ENCODE results near the gene CHMP1A.

Gene CHMP1A

DNA sequence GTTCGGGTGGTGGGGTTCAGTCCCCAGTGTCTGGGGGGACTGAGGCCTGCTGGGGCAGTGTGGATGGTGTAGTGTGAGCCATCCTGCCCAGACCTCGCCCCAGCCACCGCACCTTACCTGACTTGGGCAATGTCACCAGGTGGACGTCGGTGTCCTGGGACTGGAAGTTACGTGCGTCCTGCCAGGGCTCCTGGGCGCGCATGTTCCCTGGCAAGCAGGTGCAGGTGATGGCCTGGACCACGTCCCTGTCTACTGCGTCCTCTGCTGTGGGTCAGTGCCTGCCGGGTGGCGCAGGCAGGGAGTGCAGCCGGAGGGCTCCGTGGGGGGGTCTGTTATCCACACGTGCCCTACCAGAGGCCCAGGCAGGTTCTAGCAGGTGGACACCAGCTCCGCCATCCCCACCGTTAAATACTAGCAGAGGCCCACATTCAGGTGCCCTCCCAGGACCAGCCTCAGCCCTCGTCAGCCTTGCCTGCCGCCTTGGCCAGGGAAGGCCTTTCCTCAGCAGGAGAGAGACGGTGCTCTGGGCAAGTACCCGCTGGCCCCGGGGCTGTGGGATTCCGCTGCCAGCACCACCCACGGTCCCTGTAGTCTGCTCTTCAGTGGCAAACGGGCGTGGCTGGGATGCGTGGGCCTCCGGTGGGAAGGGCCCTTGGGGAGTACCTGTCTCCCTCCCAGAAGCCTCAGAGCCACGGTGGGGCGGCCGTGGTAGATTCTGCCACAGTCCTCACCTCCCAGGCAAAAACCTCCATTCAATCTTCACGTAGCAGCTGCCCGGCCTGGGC, 52.1 kb downstream of the CHMP1A start:
- no peak for DNase-seq (ENCODE audit: low read depth in 2 of 2)

DNA sequence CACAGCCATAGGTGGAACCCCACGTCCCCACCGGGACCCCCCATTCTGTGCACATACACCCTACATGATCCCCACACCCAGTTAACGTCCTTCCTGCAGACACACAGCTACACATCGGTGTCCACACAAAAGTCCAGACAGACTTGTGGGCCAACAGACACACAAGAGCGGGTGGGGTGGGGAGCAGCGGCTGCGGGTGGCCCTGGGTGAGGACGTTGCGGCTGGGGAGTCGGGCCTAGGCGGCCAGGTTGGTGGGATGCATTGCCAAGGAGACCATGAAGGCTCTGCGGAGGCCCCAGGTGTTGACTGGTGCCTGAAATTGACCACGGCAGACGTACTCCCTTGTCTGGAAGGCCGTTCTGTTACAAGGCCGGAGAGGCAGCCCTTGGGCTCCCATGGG, 52.7 kb downstream of the CHMP1A start:
- no peak for DNase-seq (ENCODE audit: low read depth in 2 of 2)

DNA sequence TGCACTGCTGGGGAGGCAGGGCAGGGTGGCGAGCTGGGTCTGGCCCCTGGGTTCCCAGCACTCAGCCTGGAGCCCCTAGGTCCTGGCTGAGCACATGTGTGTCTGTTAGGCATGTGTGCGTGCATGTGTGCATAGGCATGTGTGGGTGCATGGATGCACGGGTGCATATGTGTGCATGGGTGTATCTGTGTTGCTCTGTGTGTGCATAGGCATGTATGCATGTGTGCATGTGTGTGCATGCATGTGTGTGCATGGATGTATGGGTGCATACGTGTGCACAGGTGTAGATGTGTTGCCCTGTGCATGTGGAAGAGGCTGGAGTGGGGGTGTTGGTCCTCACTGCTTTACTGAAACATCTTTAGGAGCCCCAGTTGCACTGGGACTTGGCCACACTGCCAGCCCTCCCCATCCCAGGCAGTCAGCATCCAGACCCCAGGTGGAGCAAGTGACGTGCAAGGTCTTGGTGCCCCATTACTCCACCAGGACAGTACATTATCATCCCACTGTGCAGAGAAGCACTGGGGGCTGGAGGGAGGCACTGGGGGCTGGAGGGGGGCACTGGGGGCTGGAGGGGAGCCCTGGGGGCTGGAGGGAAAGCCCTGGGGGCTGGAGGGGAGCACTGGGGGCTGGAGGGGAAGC, 54.4 kb downstream of the CHMP1A start:
- DNase-seq (ENCODE audit: low read depth in 2 of 2) = no peak

DNA sequence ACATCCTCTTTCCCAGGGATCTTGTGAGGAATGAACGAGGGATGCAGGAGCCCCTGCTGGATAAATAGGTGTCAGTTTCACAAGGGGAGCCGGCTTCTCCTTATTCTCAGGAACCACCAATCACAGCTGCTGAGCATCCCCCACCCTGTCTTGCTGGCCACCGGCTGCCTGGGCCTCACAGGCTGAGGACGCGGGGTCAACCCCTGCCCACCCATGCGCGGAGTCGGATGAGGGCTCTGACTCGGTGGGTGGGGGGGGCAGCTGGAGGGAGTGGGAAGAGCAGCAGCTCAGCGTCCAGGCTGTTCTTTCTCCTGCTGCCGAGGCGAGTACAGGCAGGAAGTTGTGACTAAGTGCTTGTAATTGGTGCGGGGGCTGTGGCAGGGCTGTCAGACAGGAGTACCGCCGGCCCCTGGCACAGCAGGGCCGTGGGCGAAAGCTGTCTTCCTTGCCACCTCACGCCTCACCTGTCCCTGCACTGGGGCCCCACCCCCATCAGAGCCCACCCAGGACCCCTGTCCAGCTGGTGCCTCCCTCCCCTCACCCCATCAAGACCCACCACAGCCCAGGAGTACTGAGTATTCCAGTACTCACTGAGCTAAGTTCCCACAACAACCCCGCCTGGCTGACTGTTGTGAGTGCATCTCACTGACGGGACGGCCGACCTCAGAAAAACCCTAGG, 55.1 kb downstream of the CHMP1A start:
- DNase-seq (ENCODE audit: low read depth in 2 of 2) = peak; percentile 52 to 61

DNA sequence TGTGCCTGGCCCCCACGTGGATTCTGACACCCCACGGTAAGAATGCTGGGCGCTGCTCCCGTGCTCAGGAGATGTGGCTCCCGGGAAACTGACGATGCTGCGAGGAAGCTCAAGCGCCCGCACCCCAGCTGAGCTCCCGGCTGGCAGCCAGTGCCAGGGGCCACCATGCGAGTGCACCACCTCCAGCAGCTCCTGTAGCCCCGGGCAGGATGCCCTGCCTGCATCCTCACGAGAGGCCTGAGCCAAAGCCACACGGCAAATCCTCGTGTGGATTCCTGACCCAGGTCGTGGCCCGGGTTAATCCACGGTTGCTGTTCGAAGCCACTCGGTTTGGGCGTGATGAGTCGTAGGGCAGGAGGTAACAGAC, 55.6 kb downstream of the CHMP1A start:
- no peak for DNase-seq (ENCODE audit: low read depth in 2 of 2)

DNA sequence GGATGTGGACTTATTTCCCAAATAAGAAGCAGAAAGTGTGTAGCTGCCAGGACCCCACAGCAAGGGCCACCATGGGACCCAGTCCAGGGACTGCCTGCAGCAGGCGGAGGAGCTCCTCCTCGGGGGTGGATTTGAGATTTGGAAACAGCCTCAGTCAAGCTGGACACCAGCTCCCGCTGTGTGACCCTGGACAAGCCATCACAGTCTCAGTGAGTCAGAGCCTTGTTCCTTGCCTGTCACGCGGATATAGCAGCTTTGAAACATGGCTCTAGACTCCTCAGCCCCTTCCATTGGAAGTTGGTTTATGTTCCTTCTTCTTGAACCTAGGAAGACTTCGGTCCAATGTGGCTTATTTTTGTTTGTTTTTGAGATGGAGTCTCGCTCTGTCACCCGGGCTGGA, 56.6 kb downstream of the CHMP1A start:
- no peak for DNase-seq (ENCODE audit: low read depth in 2 of 2)

DNA sequence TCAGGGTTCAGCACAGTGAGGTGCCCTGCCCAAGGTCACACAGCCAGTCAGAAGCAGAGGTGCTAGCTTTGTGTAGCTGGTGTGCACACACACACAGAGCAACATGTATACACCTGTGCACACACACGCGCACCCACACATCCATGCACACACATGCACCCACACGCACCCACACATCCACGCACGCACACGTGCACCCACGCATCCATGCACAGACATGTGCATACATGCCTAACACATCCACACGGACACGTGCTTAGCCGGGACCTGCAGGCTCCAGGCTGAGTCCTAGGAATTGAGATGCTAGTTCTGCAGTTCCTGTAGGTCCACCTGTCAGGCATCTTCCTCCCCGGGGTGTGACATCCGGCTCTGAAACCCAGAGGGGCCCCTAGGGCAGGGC, 57.1 kb downstream of the CHMP1A start:
- DNase-seq (ENCODE audit: low read depth in 2 of 2) = no peak

DNA sequence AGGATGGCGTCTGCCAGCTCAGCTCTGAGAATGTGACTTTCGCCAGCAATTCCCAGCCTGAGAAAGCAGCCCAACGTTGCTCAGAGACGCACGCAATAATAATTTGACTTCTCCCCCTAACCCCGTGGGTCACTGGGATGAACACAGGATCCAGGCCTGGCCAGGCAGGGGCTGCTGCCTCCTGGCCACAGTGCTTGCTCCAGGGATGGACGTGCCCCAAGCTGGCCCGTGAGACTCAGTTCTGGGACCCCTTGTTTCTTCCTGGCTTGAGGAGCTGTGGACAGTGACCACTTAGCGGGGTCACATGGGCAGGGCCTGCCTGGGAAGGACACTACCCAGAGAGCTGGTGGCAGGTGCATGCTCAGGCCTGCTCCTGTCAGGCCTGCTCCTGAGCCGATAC, 57.6 kb downstream of the CHMP1A start:
- no peak for DNase-seq (ENCODE audit: low read depth in 2 of 2)

DNA sequence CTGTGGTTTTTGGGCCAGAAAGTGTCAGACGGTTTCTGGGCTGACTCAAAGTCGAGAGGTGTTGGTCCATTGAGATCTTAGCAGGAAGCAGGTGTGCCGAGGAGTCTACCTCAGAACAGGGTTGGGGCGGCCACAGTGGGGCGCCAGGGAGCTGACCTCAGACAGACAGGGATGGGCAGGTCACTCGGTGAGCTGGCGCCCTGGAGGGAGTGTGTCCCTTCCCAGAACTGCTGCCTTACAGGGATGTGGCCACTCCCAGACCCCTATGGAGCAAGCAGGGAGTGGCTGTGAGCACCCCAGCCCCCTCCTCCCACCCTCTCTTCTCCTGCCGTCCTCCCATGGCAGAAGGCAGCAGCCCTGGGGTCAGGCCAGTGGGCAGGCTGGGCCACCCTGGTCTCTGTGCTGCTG, 58.1 kb downstream of the CHMP1A start:
- peak in 1 of 2 donors; percentile 23 for DNase-seq (ENCODE audit: low read depth in 2 of 2)

DNA sequence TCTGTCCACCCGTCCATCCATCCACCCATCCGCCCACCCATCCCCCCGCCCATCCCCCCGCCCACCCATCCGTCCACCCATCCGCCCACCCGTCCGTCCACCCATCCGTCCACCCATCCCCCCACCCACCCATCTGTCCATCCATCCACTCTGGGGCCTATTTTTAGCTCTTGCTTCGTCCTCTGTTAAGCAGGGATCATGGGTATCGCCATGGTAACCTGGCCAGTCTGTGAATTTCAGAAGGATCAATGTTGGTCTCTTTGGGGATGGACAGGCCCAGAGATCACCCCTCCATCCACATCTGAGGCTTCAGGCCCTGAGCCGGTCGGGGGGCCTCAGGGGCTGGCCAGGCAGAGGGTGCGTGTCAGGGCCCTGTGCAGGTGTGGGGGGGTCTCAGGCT, 59.3 kb downstream of the CHMP1A start:
- DNase-seq (ENCODE audit: low read depth in 2 of 2) = no peak

DNA sequence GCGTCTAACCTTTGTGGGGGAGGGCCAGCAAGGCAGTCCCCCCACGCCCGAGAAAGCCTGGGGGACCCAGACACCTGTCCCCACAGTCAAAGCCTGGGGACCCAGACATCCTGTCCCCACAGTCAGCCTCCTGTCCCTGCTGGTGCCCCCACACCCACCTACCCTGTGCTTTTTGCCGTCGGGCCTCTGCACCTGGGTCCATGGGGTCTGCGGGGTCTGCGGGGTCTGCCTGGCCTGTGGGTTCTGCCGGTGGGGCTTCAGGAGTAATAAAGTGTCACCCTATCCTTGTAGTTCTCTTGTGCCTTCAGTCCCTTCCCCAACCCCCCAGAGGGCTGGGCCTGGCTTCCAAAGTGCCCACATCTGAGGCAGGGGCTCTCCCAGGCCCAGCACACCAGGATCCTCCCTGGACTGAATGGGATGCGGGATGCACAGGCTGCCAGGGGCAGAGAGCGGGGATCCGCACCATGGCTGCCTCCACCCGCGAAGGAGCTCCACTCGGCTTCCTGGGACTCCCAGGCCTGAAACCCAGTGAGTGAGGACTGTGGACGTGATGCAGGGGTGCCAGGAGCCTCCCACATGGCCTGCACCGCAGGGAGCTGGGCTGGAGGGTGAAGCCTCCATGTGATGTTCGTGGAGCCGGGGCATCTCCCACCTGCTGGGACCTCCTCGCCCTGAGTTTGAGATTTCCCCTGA, 60.4 kb downstream of the CHMP1A start:
- DNase-seq (ENCODE audit: low read depth in 2 of 2) = no peak

DNA sequence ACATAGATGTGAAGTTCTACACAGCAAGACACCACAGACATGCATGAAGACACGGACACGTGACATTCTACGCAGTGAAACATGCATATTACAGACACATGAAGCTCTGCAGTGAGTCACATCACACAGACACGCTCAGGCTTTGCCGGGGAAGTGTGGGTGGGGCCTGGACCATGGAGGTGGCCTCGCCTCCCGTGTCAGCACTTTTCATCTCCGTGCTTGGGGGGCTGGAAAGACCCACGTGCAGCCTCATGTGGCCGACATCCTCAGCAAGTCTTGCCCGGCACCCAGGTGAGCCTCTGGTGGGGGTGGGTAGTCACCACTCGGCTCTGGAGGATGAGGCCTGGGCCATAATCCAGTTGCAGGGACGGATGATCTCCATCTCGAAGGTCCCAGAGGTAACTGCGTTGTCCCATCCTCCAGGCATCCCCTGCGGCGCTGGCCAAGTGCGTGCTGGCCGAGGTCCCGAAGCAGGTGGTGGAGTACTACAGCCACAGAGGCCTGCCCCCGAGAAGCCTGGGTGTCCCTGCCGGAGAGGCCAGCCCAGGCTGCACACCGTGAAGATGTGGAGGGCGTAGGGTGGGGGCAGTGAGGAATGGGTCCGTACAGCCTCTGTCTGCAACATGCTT, 61.3 kb downstream of the CHMP1A start:
- no peak for DNase-seq (ENCODE audit: low read depth in 2 of 2)

DNA sequence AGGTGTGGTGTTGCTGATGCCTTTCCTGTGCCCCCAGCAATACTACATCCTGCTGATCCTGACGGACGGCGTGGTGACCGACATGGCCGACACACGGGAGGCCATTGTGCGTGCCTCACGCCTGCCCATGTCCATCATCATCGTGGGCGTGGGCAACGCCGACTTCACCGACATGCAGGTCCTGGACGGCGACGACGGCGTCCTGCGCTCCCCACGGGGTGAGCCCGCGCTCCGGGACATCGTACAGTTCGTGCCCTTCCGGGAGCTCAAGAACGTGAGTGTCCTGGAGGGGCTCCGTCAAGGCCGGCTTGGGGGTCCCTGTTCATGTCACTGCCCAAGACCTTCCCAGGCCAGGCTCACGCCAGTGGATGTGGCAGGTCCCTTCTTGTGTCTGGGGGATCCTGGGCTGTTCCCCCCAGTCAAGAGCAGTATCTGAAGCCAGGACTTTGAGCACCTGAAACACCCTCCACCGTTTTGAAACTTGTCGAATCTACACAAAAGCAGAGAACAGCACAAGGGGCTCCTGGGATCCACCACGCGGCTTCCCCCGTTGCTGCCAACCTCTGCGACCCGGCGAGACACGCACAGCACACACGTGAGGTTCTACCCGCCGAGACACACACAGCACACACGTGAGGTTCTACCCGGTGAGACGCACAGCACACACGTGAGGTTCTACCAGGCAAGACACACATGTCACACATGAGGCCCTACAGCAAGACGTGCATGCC, 62.0 kb downstream of the CHMP1A start:
- no peak for DNase-seq (ENCODE audit: low read depth in 2 of 2)

Measured in stimulated activated CD8-positive, alpha-beta memory T cell treated with anti-CD3 and anti-CD28 coated beads, Interleukin-15, amount 100 ng/mL, for 48 hours (primary cell).